ENCODE data around the gene CHM.

- TF ChIP-seq CTCF (IDR thresholded peaks at IDR 0.05) (no peak), EZH2 (IDR thresholded peaks at IDR 0.05; ENCODE audit: borderline replicate concordance, insufficient read depth, low read depth, low read length, poor library complexity, severe bottlenecking) (no peak)
These were observed 4.4 kb upstream of the CHM start for GRCh38 chrX:86051741-86052140.

Data from B cell (primary cell).